ENCODE results near the gene CLCNKA.

DNA sequence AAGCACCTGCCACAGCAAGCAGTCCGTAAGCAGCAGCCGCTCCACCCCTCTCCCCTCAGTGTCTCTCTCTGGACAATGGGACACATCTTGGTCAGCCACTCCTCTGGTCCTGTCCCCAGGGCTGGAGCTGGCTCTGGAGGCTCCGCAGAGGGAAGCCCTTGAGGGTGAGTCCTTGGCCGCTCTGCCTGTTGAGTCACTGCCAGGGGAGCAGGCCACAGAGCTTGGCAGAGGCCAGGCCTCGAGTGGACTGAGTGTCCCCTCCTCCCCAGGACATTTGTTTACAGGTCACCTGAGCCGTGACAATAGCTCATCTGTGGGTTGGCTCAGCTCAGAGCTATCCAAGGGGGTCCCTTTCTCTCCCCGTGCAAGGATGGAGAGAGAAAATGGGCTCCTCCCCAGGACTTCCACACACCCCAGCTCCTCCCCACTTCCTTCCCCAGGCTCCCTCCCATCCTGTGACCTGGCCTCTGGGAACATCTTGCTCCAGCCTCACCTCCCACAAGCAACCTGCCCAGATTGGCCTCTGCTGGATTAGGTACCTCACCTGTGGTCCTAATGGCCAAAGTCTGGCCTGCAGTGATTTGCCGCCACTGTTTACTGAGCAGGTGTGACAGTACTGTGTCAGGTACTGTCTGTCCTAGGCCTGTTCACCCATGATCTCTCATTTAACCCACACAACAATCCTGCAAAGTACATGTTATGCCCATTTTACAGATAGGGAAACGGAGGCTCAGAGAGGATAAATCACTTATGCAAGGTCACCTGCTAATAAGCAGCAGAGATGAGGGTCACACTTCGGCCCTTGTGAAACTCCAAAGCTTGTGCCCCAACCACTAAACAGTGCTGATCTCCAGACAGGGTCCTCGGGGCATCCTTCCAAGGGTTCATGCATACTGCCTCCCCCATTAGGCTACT, 46.8 kb downstream of the CLCNKA start:
- TF ChIP-seq CTCF (IDR thresholded peaks at IDR 0.05; ENCODE audit: borderline replicate concordance, extremely low read depth, low read length, poor library complexity, severe bottlenecking), result no peak
- no peak for TF ChIP-seq EZH2 (IDR thresholded peaks at IDR 0.05; ENCODE audit: borderline replicate concordance, low read depth, low read length, severe bottlenecking)
